Measurements from ENCODE around the gene PLEKHF1. TPM values are rescaled to one million over a fixed set of nuclear protein-coding genes. Genes with fewer than 3 reads are reported as not detected.
A peak's percentile ranks its signal among the peaks of the same experiment; 100 is the strongest.

The PLEKHF1 gene
- total RNA-seq, 1 donor from 2014 or later, result 0.96 TPM

DNA sequence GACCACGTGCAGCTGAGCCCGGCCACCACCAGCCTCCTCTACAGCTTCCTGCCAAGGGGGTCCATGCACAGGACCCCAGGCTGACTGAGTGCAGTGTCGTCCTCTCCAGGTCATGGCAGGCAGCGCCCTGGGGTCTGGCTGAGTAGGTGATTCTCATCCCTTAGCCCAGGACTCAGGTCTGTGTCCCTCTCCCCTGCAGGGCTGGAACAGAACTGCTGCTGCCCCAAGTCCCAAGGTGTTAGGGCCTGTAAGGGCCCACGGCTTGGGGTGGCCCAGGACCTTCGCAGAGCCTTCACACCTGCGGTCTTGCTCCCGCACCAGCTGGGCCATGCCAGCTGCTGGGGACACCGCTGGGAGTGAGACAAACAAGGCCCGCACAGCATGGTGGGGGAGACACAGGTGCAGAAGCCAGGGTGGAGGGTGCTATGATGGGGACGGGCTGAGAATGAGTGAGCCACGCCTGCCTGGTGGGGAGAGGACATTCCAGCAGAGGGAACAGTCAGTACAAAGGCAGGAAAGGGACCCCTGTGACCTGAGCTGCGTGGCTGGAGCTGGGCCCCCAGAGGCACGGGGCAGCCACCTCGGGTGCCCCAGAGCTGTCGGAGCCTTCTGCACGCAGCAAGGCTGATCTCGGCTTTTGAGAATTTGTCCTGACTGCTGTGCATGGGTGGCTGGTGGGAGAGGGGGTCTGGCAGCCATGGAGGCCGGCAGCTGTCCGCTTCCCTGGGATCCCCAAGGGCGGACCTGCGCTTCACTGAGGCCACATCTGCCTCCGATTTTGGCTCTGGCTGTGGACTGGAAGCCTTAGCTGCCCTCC is 11.9 kb downstream of the PLEKHF1 start:
- H3K27ac Mint-ChIP-seq (ENCODE audit: unreplicated experiment), result no peak overlapping the region
- DNase-seq, result peak; percentile 19
- no peak overlapping the region for H3K4me3 Mint-ChIP-seq (ENCODE audit: unreplicated experiment)

DNA sequence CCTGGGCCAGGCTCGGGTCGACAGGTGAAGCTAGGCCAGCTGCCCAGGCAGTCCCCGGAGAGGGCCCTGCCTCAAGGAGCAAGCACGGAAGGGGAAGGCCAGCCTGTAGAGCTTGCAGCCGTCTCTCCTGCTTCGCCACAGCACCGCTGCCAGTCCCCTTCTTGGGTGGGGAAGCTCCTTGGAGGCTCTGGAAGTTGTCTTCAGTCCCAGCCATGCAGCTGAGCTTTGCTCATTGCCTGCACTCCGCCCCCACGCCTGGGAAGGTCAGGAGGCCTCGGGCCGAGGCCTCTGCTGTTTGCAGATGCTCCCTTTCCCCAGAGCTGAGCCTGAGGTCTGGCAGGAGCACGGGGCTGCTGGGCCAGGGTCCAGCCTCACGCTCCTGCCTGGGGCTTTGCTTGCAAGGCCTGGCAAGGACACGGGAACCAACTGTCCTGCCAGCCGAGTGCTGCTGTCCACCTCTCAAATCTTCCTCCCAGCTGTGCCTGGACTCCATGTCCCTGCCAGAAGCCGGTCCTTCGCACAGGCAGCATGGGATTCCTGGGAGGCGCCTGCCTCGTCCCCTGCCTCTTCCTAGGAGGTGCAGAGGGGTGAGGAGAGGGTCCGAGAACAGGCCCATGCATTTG is 13.3 kb downstream of the PLEKHF1 start:
- Mint-ChIP-seq H3K36me3 (ENCODE audit: unreplicated experiment) (no peaks in the 10 kb centered on the region), H3K4me3 (ENCODE audit: unreplicated experiment) (no peak overlapping the region), H3K27me3 (ENCODE audit: unreplicated experiment) (peaks cover 6% of the 10 kb centered on the region), H3K9me3 (ENCODE audit: unreplicated experiment) (peaks cover under 1% of the 10 kb centered on the region), H3K4me1 (ENCODE audit: low read depth, unreplicated experiment) (peaks cover 2% of the 10 kb centered on the region), H3K27ac (ENCODE audit: unreplicated experiment) (no peak overlapping the region)
- TF ChIP-seq, protein P1, sequence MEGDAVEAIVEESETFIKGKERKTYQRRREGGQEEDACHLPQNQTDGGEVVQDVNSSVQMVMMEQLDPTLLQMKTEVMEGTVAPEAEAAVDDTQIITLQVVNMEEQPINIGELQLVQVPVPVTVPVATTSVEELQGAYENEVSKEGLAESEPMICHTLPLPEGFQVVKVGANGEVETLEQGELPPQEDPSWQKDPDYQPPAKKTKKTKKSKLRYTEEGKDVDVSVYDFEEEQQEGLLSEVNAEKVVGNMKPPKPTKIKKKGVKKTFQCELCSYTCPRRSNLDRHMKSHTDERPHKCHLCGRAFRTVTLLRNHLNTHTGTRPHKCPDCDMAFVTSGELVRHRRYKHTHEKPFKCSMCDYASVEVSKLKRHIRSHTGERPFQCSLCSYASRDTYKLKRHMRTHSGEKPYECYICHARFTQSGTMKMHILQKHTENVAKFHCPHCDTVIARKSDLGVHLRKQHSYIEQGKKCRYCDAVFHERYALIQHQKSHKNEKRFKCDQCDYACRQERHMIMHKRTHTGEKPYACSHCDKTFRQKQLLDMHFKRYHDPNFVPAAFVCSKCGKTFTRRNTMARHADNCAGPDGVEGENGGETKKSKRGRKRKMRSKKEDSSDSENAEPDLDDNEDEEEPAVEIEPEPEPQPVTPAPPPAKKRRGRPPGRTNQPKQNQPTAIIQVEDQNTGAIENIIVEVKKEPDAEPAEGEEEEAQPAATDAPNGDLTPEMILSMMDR (IDR thresholded peaks at IDR 0.05; ENCODE audit: partially characterized antibody, unreplicated experiment), result no peak
- peak; percentile 56 for DNase-seq

More for the DNA sequence above, 11.9 kb downstream of the PLEKHF1 start:
- Mint-ChIP-seq H3K4me1 (ENCODE audit: low read depth, unreplicated experiment) (peaks cover 2% of the 10 kb centered on the region), H3K27me3 (ENCODE audit: unreplicated experiment) (peaks cover 7% of the 10 kb centered on the region), H3K9me3 (ENCODE audit: unreplicated experiment) (peaks cover 6% of the 10 kb centered on the region), H3K36me3 (ENCODE audit: unreplicated experiment) (no peaks in the 10 kb centered on the region)
- TF ChIP-seq, protein P1 (IDR thresholded peaks at IDR 0.05; ENCODE audit: partially characterized antibody, unreplicated experiment), result no peak

DNA sequence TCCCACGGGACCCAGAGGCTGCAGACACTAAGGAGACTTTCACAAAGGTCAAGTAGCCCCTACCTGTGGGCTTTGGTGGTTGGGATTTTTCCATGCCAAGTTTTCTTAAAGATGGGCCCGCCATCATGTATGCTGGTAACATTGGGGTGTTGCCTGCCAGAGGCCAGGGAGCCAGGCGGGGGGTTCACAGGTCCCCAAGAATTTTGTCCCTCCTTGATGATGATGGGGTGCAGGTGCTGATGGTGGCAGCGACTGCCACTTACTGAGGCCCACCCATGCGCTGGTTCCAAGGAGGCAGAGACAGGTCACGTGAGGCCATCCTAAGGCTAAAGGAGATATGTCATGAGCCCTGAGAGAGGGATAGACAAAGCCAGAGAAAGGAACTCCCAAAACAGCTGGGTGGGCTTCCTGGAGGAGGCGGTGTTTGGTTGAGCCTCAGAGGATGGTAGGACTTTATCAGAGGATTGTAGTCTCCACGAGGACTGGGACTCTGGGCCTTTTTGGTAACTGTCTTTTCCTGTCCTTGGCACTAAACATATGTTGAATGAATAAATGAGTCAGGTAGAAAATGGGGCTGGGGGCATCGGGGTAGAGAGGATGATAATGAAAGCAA is 14.4 kb downstream of the PLEKHF1 start:
- H3K36me3 Mint-ChIP-seq (ENCODE audit: unreplicated experiment), result no peaks in the 10 kb centered on the region
- no peak overlapping the region for H3K4me3 Mint-ChIP-seq (ENCODE audit: unreplicated experiment)
- DNase-seq, result no peak
- no peak overlapping the region for H3K27ac Mint-ChIP-seq (ENCODE audit: unreplicated experiment)
- peaks cover 3% of the 10 kb centered on the region for H3K9me3 Mint-ChIP-seq (ENCODE audit: unreplicated experiment)
- peaks cover 6% of the 10 kb centered on the region for H3K27me3 Mint-ChIP-seq (ENCODE audit: unreplicated experiment)
- TF ChIP-seq, protein P1 (IDR thresholded peaks at IDR 0.05; ENCODE audit: partially characterized antibody, unreplicated experiment), result no peak
- H3K4me1 Mint-ChIP-seq (ENCODE audit: low read depth, unreplicated experiment), result peaks cover 2% of the 10 kb centered on the region

DNA sequence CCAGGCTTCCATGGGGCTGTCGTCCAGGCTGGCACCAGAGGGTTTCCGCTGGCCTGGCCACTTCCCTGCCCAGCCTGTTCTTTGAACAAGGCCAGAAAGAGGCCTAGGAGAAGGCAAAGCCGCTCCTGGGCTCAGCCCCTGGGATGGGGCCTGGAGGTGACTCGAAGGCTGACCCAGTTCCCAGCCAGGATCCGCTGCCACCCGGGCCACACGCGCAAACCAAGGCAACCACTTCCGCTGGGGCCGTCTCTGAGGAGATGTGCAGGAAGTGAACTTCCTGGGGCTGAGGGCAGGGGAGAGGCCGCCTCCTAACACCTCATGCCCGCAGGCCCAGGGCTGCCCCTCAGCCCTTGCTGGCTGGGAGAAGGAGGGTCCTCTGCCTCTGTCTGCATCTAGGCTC is 15.2 kb downstream of the PLEKHF1 start:
- Mint-ChIP-seq H3K36me3 (ENCODE audit: unreplicated experiment) (no peaks in the 10 kb centered on the region), H3K27ac (ENCODE audit: unreplicated experiment) (no peak overlapping the region), H3K4me3 (ENCODE audit: unreplicated experiment) (no peak overlapping the region), H3K9me3 (ENCODE audit: unreplicated experiment) (peaks cover 7% of the 10 kb centered on the region), H3K27me3 (ENCODE audit: unreplicated experiment) (peaks cover 6% of the 10 kb centered on the region), H3K4me1 (ENCODE audit: low read depth, unreplicated experiment) (peaks cover 2% of the 10 kb centered on the region)
- TF ChIP-seq, protein P1 (IDR thresholded peaks at IDR 0.05; ENCODE audit: partially characterized antibody, unreplicated experiment), result no peak
- no peak for DNase-seq
